ENCODE measurements around the gene PRSS56. TPM values are rescaled to one million over a fixed set of nuclear protein-coding genes. Genes with fewer than 3 reads are reported as not detected.
A peak's percentile ranks its signal among the peaks of the same experiment; 100 is the strongest.

PRSS56 gene
- total and polyA plus RNA-seq, 2 of the 8 experiments (the other 6 are each of a cell fraction or from before 2014, with no cell fraction given): 0.03 TPM; not detected in 1

- peak within 1 kb of the TSS; percentile 3 for H3K56ac ChIP-seq (replicated peaks; ENCODE audit: insufficient read length, low read depth, low read length)
- H3K4me3 ChIP-seq (ENCODE audit: extremely low read depth in 1 of 4, insufficient read depth in 2 of 4, low read depth in 3 of 4, low read length in 4 of 4): peak within 1 kb of the TSS; percentile 81 to 94 (median 90)
- no peak within 1 kb of the TSS for H3K4ac ChIP-seq (replicated peaks; ENCODE audit: insufficient read length, low read depth, low read length)
- H3K14ac ChIP-seq (ENCODE audit: insufficient read length): no peak within 1 kb of the TSS
- H3K79me2 ChIP-seq (ENCODE audit: control insufficient read depth in 1 of 2, insufficient read depth in 2 of 2, low read length in 2 of 2): peaks cover 16 to 71% of the 10 kb centered on the region in 2 experiments
- no peak within 1 kb of the TSS for H4K91ac ChIP-seq (replicated peaks; ENCODE audit: insufficient read length, low read length)
- peaks cover 0 to 9% (median under 1%) of the 10 kb centered on the region in 4 experiments; a peak in 3 of 8 replicates for H3K36me3 ChIP-seq (ENCODE audit: control insufficient read depth in 2 of 4, insufficient read depth in 4 of 4, low read length in 3 of 4)
- H3K27me3 ChIP-seq (replicated peaks in 1 of 4; ENCODE audit: control insufficient read depth in 3 of 4, extremely low read depth in 1 of 4, insufficient read depth in 3 of 4, low read length in 3 of 4): no peaks in the 10 kb centered on the region
- CTCF ChIA-PET (ENCODE audit: partially characterized antibody): interaction anchor here (0.6 to 1.5 kb wide), 4 partner anchors 11 to 50 kb away, joined by 3 to 5 read pairs (median 4); partner anchors contain the start of gene CHRNG
- peaks cover 20% of the 10 kb centered on the region for H3K79me1 ChIP-seq (ENCODE audit: low read depth, low read length)
- no peak within 1 kb of the TSS for H2BK20ac ChIP-seq (ENCODE audit: low read length)
- H3K23me2 ChIP-seq (ENCODE audit: low read depth, low read length): peaks cover 12% of the 10 kb centered on the region; the same call in 1 of the 2 replicates
- H3K4me1 ChIP-seq (replicated peaks in 1 of 4; ENCODE audit: control insufficient read depth in 3 of 4, insufficient read depth in 4 of 4, low read length in 3 of 4): peaks cover 0 to 6% (median 5%) of the 10 kb centered on the region in 4 experiments; a peak in 6 of 7 replicates
- H2BK120ac ChIP-seq (replicated peaks; ENCODE audit: low read depth, low read length): no peak within 1 kb of the TSS
- peak within 1 kb of the TSS; percentile 46 for H4K5ac ChIP-seq (ENCODE audit: insufficient read length, low read depth, low read length)
- peak within 1 kb of the TSS; percentile 92 for H2BK5ac ChIP-seq (ENCODE audit: low read depth, low read length)
- peak within 1 kb of the TSS; percentile 90 to 98 (median 94) for H3K9ac ChIP-seq (replicated peaks in 1 of 4; ENCODE audit: extremely low read depth in 1 of 4, low read depth in 3 of 4, low read length in 3 of 4)
- peak; percentile 78 to 94 for DNase-seq (ENCODE audit: low read depth in 1 of 2, low spot score in 2 of 2)
- peaks cover 11 to 14% of the 10 kb centered on the region in 2 experiments for H4K20me1 ChIP-seq (replicated peaks in 1 of 2; ENCODE audit: control insufficient read depth in 1 of 2, insufficient read depth in 2 of 2, low read length in 2 of 2)
- H2AK5ac ChIP-seq (ENCODE audit: low read depth, low read length): peak within 1 kb of the TSS; percentile 25; the same call in 1 of the 2 replicates
- peak within 1 kb of the TSS; percentile 89 for H3K4me2 ChIP-seq (ENCODE audit: insufficient read depth in 1 of 2, low read depth in 2 of 2, low read length in 2 of 2)
- 1% methylated on average over 47 of the region's 81 CpGs; no CpG with 5 or more reads in 1 of the 2 experiments for WGBS, 2 experiments (ENCODE audit: extremely low coverage in 1 of 2, insufficient coverage in 1 of 2, insufficient read length in 1 of 2, insufficient replicate concordance in 2 of 2, low coverage in 1 of 2, low lambda C conversion rate in 2 of 2, missing lambda C conversion rate in 1 of 2)
- no peaks in the 10 kb centered on the region for H3K9me3 ChIP-seq (ENCODE audit: insufficient read depth in 2 of 2, low read depth in 1 of 2, low read length in 1 of 2)
- H3K18ac ChIP-seq (ENCODE audit: extremely low read depth, low read length): peak within 1 kb of the TSS; percentile 90
- H2BK15ac ChIP-seq (ENCODE audit: low read length): no peak within 1 kb of the TSS
- peak within 1 kb of the TSS; percentile 97 for H4K8ac ChIP-seq (ENCODE audit: extremely low read depth, insufficient read depth, low read length)
- no peak within 1 kb of the TSS for H3K23ac ChIP-seq (ENCODE audit: insufficient read length)
- no peak for FAIRE-seq
- peak within 1 kb of the TSS; percentile 64; the same call in 1 of the 2 replicates for H2BK12ac ChIP-seq (ENCODE audit: low read depth, low read length)
- POLR2A ChIA-PET (ENCODE audit: partially characterized antibody): interaction anchor here (0.9 to 2.8 kb wide), 11 partner anchors 9 to 83 kb away, joined by 3 to 24 read pairs (median 5); partner anchors contain the start of genes CHRNG, EFHD1 and PRSS56
- peak within 1 kb of the TSS; percentile 88 for H3K27ac ChIP-seq (ENCODE audit: low read depth, low read length)
- H2AFZ ChIP-seq (ENCODE audit: low read length): peak within 1 kb of the TSS; percentile 62; the same call in 1 of the 2 replicates
- TF ChIP-seq ATF2 (IDR thresholded peaks at IDR 0.05; ENCODE audit: low read length) (peak; percentile 10; the same call in 1 of the 2 replicates), CHD2 (IDR thresholded peaks at IDR 0.05; ENCODE audit: low read length) (no peak), JUN (IDR thresholded peaks at IDR 0.05; ENCODE audit: low read depth, low read length) (0 out of 2 replicates have a peak, but pooled peaks have one; percentile 17), KDM1A (IDR thresholded peaks at IDR 0.05; ENCODE audit: borderline replicate concordance, low read length) (peak; percentile 97), BACH1 (IDR thresholded peaks at IDR 0.05; ENCODE audit: low read length) (no peak), EP300 (IDR thresholded peaks at IDR 0.05; ENCODE audit: borderline replicate concordance in 1 of 2, low read depth in 2 of 2, low read length in 2 of 2) (no peak; a peak in 1 of 3 replicates), POU5F1 (IDR thresholded peaks at IDR 0.05; ENCODE audit: low read depth, low read length) (no peak), EZH2 (IDR thresholded peaks at IDR 0.05; ENCODE audit: low read depth, low read length, severe bottlenecking) (no peak)
Observed at GRCh38 chr2:232550354-232551249, 30.4 kb downstream of the PRSS56 start, which contains the start of the genes EIF4E2 and TIGD1. TSS of gene EIF4E2 (plus strand) at chr2:232550689. CDS start at chr2:232550725, 36 bp downstream. TSS of gene TIGD1 (minus strand) at chr2:232550557. CDS start at chr2:232549882, 675 bp downstream.

Measured in H1 (cell line).